GM15510 (cell line): ENCODE results near the gene STAT5B.

Experiments
- POLR2A ChIP-seq: IDR thresholded peaks from 3 replicates; pipeline ENCODE4 v1.6.1; 2011; ENCODE audit warnings: borderline replicate concordance; ENCODE audit not compliant: insufficient read length; ENCODE audit errors: extremely low read depth

STAT5B gene

GRCh38 chr17:42310787-42311215 lies 34.6 kb upstream of the STAT5B start:
- no peak for TF ChIP-seq POLR2A

DNA sequence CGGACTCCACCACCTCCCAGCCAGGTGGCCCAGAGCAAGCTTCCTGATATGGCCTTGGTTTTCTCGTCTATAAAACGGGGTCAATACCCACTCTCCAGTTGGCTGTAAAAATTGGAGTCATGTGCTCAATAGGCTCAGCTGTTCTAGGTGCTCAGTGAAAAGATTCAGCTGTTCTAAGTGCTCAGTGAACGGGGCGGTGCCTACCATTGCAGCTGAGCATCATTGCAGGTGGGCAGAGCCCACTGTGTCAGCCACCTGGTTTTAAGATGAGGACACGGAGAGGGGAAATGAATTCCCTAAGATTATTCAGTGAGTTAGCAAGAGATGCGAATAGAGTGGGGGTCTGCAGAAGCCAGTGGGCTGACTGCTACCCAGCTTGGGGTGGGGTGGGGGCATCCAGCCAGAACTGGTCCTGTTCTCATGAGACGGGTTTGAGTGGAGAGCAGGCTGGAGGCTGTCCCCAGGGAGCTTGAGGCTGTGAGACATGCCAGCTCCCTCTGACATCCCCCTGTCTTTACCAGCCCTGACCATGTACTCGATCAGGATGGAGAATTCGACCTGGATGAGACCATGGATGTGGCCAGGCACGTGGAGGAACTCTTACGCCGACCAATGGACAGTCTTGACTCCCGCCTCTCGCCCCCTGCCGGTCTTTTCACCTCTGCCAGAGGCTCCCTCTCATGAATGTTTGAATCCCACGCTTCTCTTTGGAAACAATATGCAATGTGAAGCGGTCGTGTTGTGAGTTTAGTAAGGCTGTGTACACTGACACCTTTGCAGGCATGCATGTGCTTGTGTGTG lies 34.0 kb upstream of the STAT5B start:
- peak; percentile 8 for TF ChIP-seq POLR2A

DNA sequence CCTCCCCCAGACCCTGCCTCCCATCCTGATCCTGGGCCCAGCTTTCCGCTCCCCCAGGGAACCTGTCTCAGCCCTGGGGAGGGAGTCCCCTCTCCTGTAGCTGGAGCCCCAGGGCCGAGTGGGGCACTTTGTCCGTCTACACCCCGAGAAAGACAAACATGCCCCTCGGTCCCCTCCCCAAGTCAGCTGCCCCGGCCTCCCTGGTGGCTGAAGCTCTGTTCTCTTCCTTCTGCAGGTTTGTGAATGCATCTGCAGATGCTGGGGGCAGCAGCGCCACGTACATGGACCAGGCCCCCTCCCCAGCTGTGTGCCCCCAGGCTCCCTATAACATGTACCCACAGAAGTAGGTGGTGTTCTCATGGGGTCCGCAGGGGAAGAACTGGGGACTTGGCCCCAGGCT lies 33.0 kb upstream of the STAT5B start:
- TF ChIP-seq POLR2A: no peak

- no peak for TF ChIP-seq POLR2A
These were observed 32.3 kb upstream of the STAT5B start for GRCh38 chr17:42308446-42308845.

GRCh38 chr17:42307362-42307927 lies 31.3 kb upstream of the STAT5B start:
- no peak for TF ChIP-seq POLR2A

- no peak for TF ChIP-seq POLR2A
These were observed 30.1 kb upstream of the STAT5B start for GRCh38 chr17:42306385-42306667.

GRCh38 chr17:42305543-42306384 lies 29.6 kb upstream of the STAT5B start:
- no peak for TF ChIP-seq POLR2A

GRCh38 chr17:42304187-42305030 lies 28.2 kb upstream of the STAT5B start:
- TF ChIP-seq POLR2A: no peak

- no peak for TF ChIP-seq POLR2A
These were observed 27.5 kb upstream of the STAT5B start for GRCh38 chr17:42303694-42304093.

GRCh38 chr17:42301022-42301421 lies 24.8 kb upstream of the STAT5B start:
- TF ChIP-seq POLR2A: no peak

- no peak for TF ChIP-seq POLR2A
These were observed 19.8 kb upstream of the STAT5B start for GRCh38 chr17:42296012-42296411.

DNA sequence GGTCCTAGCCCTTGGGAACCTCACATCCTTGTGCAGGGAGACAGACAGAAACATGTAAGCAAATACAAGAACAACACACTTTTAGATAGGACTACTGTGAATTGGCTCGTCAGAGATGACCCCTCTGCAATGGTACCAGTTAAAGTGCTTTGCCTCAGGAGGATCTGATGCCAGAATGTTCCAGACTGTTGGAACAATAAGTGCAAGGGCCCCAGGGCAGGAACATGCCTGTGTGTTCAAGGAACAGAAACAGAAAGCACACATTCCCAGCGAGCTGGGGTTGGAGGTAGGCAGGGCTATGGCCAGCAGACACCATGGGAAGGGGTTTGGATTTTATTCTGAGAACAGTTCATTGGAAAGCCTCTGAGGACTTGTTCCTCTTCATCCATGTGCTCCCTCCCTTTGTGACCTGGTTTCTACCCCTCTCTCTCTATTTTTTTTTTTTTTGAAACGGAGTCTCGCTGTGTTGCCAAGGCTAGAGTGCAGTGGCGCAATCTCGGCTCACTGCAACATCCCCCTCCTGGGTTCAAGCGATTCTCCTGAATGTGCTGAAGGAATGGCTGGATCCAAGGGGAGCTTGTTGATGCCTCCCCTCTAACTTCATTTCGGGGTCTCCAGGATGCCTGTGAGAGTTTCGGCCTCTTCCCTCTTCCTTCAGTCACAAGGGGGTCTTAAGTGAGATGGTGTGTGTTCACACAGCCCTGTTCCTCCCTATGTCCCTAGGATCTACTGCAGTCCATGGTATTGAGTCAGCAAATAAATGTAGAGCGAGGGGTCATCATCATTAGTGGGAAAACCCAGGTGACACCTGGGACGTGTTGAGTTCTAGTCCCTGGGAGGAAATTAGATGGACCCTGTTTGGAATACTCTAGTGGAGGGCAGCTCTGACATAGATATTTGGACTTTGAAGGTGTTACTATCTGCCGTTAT lies 18.5 kb upstream of the STAT5B start:
- no peak for TF ChIP-seq POLR2A

DNA sequence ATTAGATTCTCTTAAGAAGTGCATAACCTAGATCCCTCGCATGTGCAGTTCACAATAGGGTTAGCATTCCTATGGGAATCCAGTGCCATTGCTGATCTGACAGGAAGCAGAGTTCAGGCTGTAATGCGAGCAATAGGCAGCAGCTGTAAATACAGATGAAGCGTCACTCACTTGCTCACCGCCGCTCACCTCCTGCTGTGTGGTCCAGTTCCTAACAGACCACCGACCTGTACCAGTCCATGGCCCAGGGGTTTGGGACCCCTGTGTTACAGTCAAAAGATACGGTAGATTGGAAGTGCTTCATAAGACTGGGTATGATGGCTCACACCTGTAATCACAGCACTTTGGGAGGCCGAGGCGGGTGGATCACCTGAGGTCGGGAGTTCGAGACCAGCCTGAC lies 14.9 kb upstream of the STAT5B start:
- TF ChIP-seq POLR2A: no peak

GRCh38 chr17:42290577-42290976 lies 14.4 kb upstream of the STAT5B start:
- TF ChIP-seq POLR2A: no peak
